NK-92 (cell line): ENCODE data around the gene AP2B1.

Experiments used
- DNase-seq: peaks from one replicate; lab custom pipeline; 2025; ENCODE audit not compliant: unreplicated experiment; lab: John Stamatoyannopoulos, UW

AP2B1 gene

GRCh38 chr17:35621768-35622167 lies 34.6 kb downstream of the AP2B1 start:
- DNase-seq = no peak

- DNase-seq = no peak
These were observed 40.3 kb downstream of the AP2B1 start for GRCh38 chr17:35627417-35627816.

GRCh38 chr17:35630530-35631148 lies 43.5 kb downstream of the AP2B1 start:
- no peak for DNase-seq

- no peak for DNase-seq
These were observed 53.9 kb downstream of the AP2B1 start for GRCh38 chr17:35641032-35641431.

GRCh38 chr17:35645923-35646322 lies 58.8 kb downstream of the AP2B1 start:
- no peak for DNase-seq

GRCh38 chr17:35651467-35651866 lies 64.3 kb downstream of the AP2B1 start:
- DNase-seq = no peak

GRCh38 chr17:35653619-35654361 lies 66.7 kb downstream of the AP2B1 start:
- DNase-seq = no peak

- DNase-seq = no peak
These were observed 68.2 kb downstream of the AP2B1 start for GRCh38 chr17:35655303-35655702.

GRCh38 chr17:35660902-35661301 lies 73.8 kb downstream of the AP2B1 start:
- no peak for DNase-seq

GRCh38 chr17:35664685-35665084 lies 77.6 kb downstream of the AP2B1 start:
- DNase-seq = no peak

- DNase-seq = no peak
These were observed 78.5 kb downstream of the AP2B1 start for GRCh38 chr17:35665662-35666061.

- DNase-seq = no peak
These were observed 78.9 kb downstream of the AP2B1 start for GRCh38 chr17:35666070-35666469.

GRCh38 chr17:35666967-35667532 lies 79.9 kb downstream of the AP2B1 start:
- DNase-seq = no peak

GRCh38 chr17:35668802-35669201 lies 81.7 kb downstream of the AP2B1 start:
- no peak for DNase-seq

GRCh38 chr17:35674552-35674951 lies 87.4 kb downstream of the AP2B1 start:
- no peak for DNase-seq

GRCh38 chr17:35676441-35676840 lies 89.3 kb downstream of the AP2B1 start:
- DNase-seq = no peak

- no peak for DNase-seq
These were observed 92.0 kb downstream of the AP2B1 start for GRCh38 chr17:35679007-35679682.

- DNase-seq = no peak
These were observed 96.5 kb downstream of the AP2B1 start for GRCh38 chr17:35683591-35683990.

GRCh38 chr17:35684055-35684802 lies 97.1 kb downstream of the AP2B1 start:
- no peak for DNase-seq

GRCh38 chr17:35692512-35693210 lies 105.5 kb downstream of the AP2B1 start:
- no peak for DNase-seq

GRCh38 chr17:35693662-35694061 lies 106.5 kb downstream of the AP2B1 start:
- no peak for DNase-seq
